K562 (cell line): ENCODE results near the gene ESD.

ENCODE experiments used
- CTCF ChIP-seq, 3 experiments: IDR thresholded peaks in 2 of 3; conservative IDR thresholded peaks in 1 of 3; 2 replicates each; pipeline ENCODE4 v1.5.1; 2011 to 2012; ENCODE audit warnings: low read length in 3 of 3, mild to moderate bottlenecking in 3 of 3, control low read depth in 2 of 3, improper control_type of control experiment in 1 of 3, inconsistent platforms in 1 of 3, low read depth in 1 of 3, mixed read lengths in 1 of 3, moderate library complexity in 1 of 3; ENCODE audit not compliant: insufficient read depth in 2 of 3
- GTF2A2 ChIP-seq: IDR thresholded peaks from 2 replicates; pipeline ENCODE4 v1.6.1; 2016; ENCODE audit warnings: mild to moderate bottlenecking, missing genetic modification characterization, missing compliant biosample characterization
- NFYB ChIP-seq: IDR thresholded peaks from 2 replicates; pipeline ENCODE4 v1.6.1; 2011; ENCODE audit warnings: mild to moderate bottlenecking, moderate library complexity; ENCODE audit not compliant: insufficient read length; ENCODE audit errors: extremely low read depth
- SIN3A ChIP-seq, 2 experiments: fragments of 150-350 bp in 1 of 2; IDR thresholded peaks; 2 replicates each; pipeline ENCODE4 v1.6.1; 2011 to 2016; ENCODE audit warnings: borderline replicate concordance in 2 of 2, low read depth in 2 of 2, low read length in 2 of 2, mild to moderate bottlenecking in 2 of 2, moderate library complexity in 2 of 2; ENCODE audit not compliant: control insufficient read depth in 1 of 2
- SMAD4 ChIP-seq: fragments of 250-450 bp; sonication (Bioruptor Pico); conservative IDR thresholded peaks from 2 replicates; pipeline ENCODE4 v1.8.0; 2021; ENCODE audit warnings: inconsistent platforms, mild to moderate bottlenecking, moderate library complexity

DNA sequence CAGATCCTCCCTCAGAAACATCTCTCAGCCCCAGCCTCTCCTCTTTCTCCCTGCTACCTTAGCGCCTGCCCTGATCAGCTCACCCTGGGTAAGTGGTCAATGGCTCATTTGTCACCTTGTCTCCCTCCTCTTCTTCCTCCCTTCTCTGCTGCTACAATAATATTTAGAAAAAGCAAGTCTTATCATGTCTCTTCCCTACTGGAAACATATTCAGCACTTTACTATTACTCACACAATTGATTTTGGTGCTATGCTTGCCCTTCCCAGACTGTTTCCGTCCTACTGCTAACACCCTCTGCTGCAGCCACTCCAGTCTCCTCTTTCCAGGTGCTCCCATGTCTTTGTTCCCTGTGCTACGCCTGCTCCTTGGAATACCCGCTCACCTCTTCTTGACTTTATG, 35.8 kb downstream of the ESD start:
- no peak for TF ChIP-seq GTF2A2 (tag)
- TF ChIP-seq CTCF (IDR thresholded peaks at IDR 0.05 in 2 of 3, conservative IDR thresholded peaks at IDR 0.05 in 1 of 3; ENCODE audit: insufficient read depth in 2 of 3, low read depth in 1 of 3, low read length in 3 of 3) = no peak
- TF ChIP-seq SIN3A (IDR thresholded peaks at IDR 0.05; ENCODE audit: borderline replicate concordance in 2 of 2, control insufficient read depth in 1 of 2, low read depth in 2 of 2, low read length in 2 of 2) = no peak
- no peak for TF ChIP-seq SMAD4 (CRISPR knock-in tag)
- TF ChIP-seq NFYB = no peak
